Hindlimb muscle (tissue), 1 donor: ENCODE data around the gene MVB12A. TPM values are rescaled to one million over a fixed set of nuclear protein-coding genes. Genes with fewer than 3 reads are reported as not detected.

ENCODE experiments used
- polyA plus RNA-seq: library from polyadenylated mRNA; unstranded; fragments of 120-200 nt; gene quantifications from one replicate; pipeline ENCODE4 v1.2.1, GENCODE V29; 2013; ENCODE audit not compliant: insufficient read length

MVB12A gene
- polyA plus RNA-seq, 1 donor = 34.9 TPM

Other genes with a start within 250 kb of the MVB12A start
- gene USE1, start 204.7 kb upstream of the MVB12A start, polyA plus RNA-seq = 35.1 TPM
- gene OCEL1, start 193.8 kb upstream of the MVB12A start, polyA plus RNA-seq = 8.2 TPM
- 36.0 TPM for gene NR2F6, start 174.1 kb upstream of the MVB12A start, polyA plus RNA-seq
- 8.8 TPM for gene USHBP1, start 155.3 kb upstream of the MVB12A start, polyA plus RNA-seq
- gene BABAM1, start 152.6 kb upstream of the MVB12A start, polyA plus RNA-seq = 105 TPM
- 1.6 TPM for gene ANKLE1, start 138.1 kb upstream of the MVB12A start, polyA plus RNA-seq
- 8.5 TPM for gene ABHD8, start 116.6 kb upstream of the MVB12A start, polyA plus RNA-seq
- gene MRPL34, start 114.2 kb upstream of the MVB12A start, polyA plus RNA-seq = 37.1 TPM
- 37.7 TPM for gene DDA1, start 110.5 kb upstream of the MVB12A start, polyA plus RNA-seq
- 8.4 TPM for gene ANO8, start 85.2 kb upstream of the MVB12A start, polyA plus RNA-seq
- gene GTPBP3, start 82.5 kb upstream of the MVB12A start, polyA plus RNA-seq = 14.2 TPM
- gene PLVAP, start 42.7 kb upstream of the MVB12A start, polyA plus RNA-seq = 68.7 TPM
- not detected for gene CCDC194, start 25.9 kb upstream of the MVB12A start, polyA plus RNA-seq
- gene BST2, start 14.4 kb upstream of the MVB12A start, polyA plus RNA-seq = 11.4 TPM
- 1.5 TPM for gene TMEM221, start 28.6 kb downstream of the MVB12A start, polyA plus RNA-seq
- gene NXNL1, start 40.9 kb downstream of the MVB12A start, polyA plus RNA-seq = not detected
- gene SLC27A1, start 50.5 kb downstream of the MVB12A start, polyA plus RNA-seq = 23.4 TPM
- gene PGLS, start 91.6 kb downstream of the MVB12A start, polyA plus RNA-seq = 62.4 TPM
- gene COLGALT1, start 135.6 kb downstream of the MVB12A start, polyA plus RNA-seq = 82.0 TPM